ENCODE measurements around the gene LGALS3BP.

Gene LGALS3BP

DNA sequence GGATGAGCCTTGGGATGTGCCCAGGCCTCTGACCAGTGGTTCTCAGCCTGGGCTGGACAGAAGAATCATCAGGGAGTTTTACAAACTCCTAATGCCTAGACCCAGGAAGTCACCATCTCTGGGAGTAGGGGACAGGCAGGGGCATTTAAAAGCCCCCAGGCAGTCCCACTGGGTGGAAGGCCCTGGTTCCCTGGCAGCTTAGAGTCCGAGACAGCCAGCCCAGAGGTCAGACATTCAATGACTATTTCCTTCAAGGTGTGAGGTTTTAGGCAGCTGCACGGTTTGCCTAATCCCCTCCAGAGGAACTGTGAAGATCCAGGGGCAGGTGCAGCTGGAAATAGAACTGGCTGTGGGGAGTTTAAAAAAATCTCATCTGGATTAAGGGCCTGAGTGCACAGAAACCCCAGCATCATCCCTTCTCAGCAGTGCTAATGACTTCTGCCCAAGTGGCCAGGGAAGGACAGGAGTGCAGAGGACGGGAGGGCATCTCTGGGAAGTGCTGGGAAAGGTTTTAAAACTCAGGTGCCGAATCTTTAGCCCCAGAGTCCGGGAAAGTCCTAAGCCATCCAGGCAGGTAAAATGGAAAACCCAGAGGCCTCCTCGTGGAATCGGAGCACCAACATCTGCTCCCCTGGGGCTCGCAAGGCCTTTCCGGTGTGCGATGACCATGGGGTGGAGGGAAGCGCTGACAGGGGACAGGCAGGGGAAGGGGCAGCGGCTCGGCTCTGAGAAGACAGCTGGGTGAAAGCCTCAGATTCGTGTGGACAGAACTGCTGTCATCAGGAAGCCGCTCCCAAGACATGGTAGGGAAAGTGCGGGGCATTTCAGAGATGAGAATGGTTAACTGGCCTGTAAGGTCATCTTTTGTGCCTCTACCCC, 1.5 kb upstream of the LGALS3BP start:
- no peak for DNase-seq (ENCODE audit: low read depth)

DNA sequence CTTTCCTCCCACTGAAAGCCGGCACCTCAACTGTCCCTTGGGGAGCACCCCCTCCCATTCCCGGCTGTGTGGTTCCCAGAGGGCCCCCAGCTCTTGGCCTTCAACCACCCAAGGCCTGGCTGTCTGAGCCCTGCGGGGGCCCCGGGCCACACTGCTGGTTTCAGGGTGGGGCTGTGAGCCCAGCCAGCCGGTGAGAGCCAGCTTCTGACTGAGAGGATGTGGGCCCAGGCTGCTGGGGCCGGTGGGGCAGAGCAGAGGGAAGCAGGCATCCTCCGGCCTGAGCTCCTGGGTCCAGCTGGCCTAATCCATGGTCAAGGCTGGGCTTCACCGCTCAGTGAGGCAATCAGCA, 875 bp upstream of the LGALS3BP start:
- DNase-seq (ENCODE audit: low read depth): no peak

DNA sequence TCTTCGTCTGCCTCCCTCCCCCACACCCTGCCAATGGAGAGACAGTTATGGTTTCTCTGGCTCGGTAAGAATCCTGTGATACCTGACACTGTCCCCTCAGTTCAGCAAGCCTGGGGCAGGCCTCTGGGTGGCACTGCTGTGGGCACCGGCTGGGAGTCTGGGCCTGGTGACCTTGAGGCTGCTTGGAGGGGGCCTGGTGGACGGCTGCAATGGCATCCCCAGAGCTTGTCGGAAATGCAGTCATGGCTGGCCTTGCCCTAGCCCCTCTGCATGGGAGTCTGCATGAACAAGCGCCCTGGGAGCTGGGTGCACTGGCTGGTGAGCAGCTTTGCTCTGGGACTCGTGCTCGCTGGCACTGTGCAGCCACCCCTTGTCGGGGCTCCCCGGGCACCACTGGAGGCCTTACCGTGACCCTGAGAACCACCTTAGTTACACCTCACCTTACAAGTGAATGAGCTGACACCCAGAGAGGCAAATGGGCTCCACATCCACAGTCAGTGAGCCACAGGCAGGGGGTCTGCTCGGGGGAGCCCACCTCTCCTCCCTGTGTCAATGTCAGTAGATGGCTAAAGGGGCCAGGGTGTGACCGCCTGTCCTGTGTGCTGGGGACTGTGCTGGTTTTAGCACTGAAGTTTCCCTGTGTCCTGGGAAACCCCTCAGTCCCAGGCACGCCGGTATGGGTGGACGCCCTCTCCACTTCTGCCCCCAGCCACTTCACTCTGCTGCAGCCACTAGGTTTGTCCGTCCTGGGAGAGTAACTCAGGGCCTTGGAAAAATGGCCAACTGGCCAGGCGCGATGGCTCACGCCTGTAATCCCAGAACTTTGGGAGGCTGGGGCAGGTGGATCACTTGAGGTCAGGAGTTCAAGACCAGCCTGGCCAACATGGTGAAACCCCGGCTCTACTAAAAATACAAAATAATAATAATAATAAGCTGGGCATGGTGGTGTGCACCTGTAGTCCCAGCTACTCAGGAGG, 1.4 kb downstream of the LGALS3BP start:
- DNase-seq (ENCODE audit: low read depth): no peak

DNA sequence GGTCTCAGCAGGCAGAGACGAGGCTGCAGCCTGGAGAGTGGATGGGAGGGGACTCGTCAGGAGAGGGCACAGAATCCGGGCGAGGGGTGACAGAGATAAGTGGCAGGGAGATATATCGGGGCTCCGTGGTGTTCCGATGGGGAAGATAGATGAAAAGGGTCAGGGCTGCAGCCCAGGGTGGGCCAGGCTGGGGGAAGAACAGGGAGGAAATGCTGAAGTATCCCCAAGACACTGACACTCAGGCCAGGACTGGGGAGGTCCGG, 2.1 kb downstream of the LGALS3BP start:
- no peak for DNase-seq (ENCODE audit: low read depth)

DNA sequence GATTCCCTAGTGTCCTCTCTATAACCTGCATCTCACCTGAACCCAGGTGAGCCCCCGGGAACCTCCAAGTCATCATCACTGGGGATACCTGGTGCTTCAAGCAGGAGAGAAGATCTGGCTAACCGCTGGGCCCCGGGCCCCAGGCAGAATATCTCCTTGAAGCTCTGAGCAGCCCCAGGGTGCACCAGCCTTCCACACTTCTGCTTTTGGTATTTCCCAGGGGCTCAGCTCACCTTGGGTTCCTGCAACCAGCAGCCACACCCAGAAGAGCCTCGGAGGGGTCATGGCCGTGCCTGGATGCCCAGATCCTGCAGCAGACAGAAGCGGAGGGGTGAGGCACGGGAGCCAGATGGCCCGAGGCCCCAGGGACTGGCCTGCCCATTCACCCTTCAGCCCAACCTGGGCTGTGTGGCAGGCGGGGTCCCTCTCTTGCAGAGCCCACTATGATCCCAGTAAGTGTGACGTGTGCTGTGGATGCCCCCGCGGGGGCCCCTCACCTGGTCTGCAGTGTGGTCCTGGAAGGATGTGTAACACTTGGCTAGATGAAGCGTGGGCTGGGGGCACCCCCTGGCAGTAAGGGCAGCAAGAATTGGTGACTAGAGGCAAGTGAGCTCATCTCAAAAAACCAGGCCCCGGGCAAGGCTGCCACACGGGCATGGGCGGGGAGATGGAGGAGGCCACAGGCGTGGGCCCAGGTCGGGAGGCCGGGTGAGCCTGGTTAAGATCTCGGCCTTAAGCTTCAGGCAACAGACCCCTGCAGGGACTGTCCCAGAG, 2.6 kb downstream of the LGALS3BP start:
- no peak for DNase-seq (ENCODE audit: low read depth)

DNA sequence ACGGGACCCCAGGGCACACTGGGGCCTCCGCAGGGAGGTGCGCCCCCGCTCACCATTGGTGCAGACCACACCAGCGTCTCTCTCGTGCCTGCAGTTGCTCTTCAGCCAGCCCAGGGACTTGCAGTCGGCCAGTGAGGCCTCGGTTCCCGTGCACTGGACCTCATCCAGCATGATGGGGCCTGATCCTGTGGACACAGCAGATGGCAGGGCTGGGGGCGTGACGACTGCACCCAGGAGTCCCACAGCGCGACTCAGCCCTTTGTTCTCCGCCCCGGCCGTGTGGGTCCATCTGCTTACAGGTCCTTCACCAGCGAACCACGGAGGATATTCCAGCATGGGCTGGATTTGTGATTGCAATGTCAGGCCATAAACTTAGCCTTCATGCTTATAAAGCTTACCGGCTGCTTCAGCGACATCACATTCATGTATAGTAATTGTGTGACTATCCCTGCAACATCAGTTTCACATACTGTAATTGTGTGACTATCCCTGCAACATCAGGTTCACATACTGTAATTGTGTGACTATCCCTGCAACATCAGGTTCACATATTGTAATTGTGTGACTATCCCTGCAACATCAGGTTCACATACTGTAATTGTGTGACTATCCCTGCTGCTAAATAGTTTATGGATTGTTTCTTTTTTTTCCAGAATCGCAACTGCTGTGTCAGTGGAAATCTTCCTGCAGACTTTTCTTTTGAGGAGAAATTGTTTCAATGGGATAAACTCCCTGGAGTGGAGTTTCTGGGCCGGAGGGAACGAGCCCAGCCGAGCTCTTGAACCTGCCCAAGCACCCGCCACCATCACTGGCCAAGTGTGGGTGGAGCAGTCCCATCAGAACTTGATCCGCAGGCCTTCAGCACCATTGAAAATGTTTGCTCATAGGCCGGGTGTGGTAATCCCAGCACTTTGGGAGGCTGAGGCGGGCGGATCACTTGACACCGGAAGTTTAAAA, 4.8 kb downstream of the LGALS3BP start:
- DNase-seq (ENCODE audit: low read depth): peak; percentile 83

- DNase-seq (ENCODE audit: low read depth): no peak
Observed at GRCh38 chr17:78973792-78974520, 5.8 kb downstream of the LGALS3BP start.

DNA sequence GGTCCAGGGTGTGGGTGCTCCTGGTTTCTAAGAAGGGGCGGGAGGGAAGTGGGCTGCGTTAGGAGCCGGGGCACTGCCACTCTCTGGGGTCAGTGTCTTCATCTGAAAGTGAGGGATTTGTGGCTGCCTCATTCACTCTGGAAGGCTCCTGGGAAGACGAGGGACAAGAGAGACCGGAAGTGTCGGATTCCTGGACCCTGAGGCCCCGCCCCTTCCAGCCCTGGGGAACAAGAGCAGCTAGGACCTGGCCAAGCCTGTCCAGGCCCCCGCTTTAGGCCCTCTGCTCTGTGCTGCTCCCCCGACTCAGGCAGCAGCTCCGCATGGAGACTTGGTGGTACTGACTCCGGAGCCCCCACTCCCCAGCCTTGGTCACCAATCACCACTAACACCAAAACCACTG, 6.5 kb downstream of the LGALS3BP start:
- DNase-seq (ENCODE audit: low read depth): peak; percentile 60

- DNase-seq (ENCODE audit: low read depth): no peak
Observed at GRCh38 chr17:78972507-78973105, 7.1 kb downstream of the LGALS3BP start.

GRCh38 chr17:78971756-78972506, 7.8 kb downstream of the LGALS3BP start:
- no peak for DNase-seq (ENCODE audit: low read depth)

GRCh38 chr17:78970834-78971755, 8.6 kb downstream of the LGALS3BP start:
- peak; percentile 75 for DNase-seq (ENCODE audit: low read depth)

- DNase-seq (ENCODE audit: low read depth): no peak
Observed at GRCh38 chr17:78969865-78970264, 9.9 kb downstream of the LGALS3BP start.

GRCh38 chr17:78967782-78968362, 11.9 kb downstream of the LGALS3BP start:
- DNase-seq (ENCODE audit: low read depth): no peak

DNA sequence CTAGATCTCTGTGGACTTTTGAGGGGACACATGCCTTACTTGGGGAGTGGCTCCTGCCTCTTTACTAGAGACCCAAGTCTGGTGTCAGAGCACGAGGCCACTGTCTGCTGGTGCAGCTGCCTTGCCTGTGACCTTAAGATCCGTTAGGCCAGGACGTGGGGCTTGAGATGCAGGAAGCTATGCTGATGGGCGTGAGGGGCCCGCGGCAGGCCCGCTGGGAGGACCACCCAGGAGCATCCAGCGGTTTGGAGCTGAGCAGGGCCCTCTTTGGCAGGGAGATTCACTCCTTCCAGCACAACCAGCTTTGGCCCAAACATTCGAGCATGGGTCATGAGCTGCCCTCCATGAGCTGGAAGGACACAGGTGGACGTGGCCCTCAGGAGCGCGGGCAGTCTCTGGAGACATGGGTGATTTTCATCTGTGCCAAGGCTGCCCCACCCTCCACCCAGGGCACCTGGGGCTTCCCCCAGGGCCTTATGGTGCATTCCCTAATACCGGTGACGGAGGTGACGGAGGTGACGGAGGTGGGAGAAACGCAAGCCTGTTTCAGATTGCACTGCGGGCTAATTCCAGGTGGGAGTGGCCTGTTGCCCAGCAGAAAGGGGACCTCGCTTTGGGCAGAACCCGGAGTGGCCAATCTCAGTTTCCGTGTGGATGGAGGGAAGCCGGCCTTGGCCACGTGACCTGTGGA, 12.7 kb downstream of the LGALS3BP start:
- no peak for DNase-seq (ENCODE audit: low read depth)

DNA sequence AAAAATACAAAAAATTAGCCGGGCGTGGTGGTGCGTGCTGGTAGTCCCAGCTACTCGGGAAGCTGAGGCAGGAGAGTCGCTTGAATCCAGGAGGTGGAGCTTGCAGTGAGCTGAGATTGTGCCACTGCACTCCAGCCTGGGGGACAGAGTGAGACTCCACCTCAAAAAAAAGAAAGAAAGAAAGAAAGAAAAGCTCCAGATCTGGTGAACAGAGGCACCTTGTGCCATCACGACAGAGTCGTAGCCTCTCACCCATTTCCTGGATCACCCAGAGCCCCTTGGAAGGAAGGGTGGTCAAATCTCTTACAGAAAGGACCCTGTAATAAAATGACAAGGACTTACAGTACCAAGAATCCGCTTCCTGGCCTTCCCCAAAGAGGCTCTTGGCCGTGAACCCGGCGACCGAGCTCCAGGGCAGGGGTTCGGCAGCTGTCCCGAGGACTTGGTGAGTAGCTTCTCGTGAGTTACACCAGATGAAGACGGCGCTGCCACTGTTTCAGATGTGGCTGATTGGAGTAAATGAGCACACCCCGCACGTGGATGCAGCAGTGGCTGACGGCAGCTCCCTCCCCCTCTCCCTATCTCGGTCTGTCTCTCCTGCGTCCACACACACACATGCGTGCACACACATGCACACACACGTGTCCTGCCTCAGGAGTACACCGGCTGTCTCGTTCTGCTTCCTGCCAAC, 13.5 kb downstream of the LGALS3BP start:
- DNase-seq (ENCODE audit: low read depth): no peak

- no peak for DNase-seq (ENCODE audit: low read depth)
Observed at GRCh38 chr17:78965491-78965924, 14.2 kb downstream of the LGALS3BP start.

DNA sequence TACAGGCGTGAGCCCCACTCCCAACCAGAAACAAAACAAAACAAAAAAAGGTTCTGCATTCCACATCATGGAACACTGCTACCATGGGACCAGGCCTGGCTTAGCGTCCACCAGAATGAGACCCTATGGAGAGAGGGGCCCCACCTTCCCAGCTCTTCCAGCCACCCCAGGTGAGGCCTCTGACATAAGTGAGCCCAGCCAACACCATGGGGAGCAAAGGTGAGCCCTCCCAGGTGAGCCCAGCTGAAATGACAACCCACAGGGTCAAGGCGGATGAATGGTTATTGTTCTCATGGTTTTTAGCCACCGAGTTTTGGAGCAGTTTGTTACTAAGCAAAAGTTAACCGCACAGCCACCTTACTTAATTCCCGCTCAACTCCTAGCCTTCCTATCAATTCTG, 16.3 kb downstream of the LGALS3BP start:
- DNase-seq (ENCODE audit: low read depth): no peak
